SK-N-SH (cell line): ENCODE measurements around the gene HOXD10.
A peak's percentile ranks its signal among the peaks of the same experiment; 100 is the strongest.

Experiments
- CTCF ChIP-seq: fragments of 200-600 bp; sonication (generic); IDR thresholded peaks from 2 replicates; pipeline ENCODE4 v1.6.1; 2017; ENCODE audit warnings: antibody characterized with exemption, mild to moderate bottlenecking, moderate library complexity
- FOXJ3 ChIP-seq: sonication (generic); formaldehyde crosslinking; IDR thresholded peaks from 2 replicates; pipeline ENCODE4 v1.5.1; 2020; ENCODE audit warnings: mild to moderate bottlenecking, missing genetic modification reagents
- FOXM1 ChIP-seq: IDR thresholded peaks from 2 replicates; pipeline ENCODE4 v1.4.0; 2012; ENCODE audit warnings: low read depth, mild to moderate bottlenecking
- POLR2AphosphoS5 ChIP-seq: IDR thresholded peaks from 2 replicates; pipeline ENCODE4 v1.6.1; 2012; ENCODE audit warnings: low read depth, low read length
- RAD21 ChIP-seq: IDR thresholded peaks from 2 replicates; pipeline ENCODE4 v1.6.1; 2012; ENCODE audit warnings: mild to moderate bottlenecking, low read length
- RXRA ChIP-seq: IDR thresholded peaks from 2 replicates; pipeline ENCODE4 v1.4.0; 2012; ENCODE audit warnings: low read depth, mild to moderate bottlenecking, borderline replicate concordance
- TAF1 ChIP-seq: IDR thresholded peaks from 2 replicates; pipeline ENCODE4 v1.6.1; 2012; ENCODE audit warnings: low read depth, mild to moderate bottlenecking, low read length, moderate library complexity, borderline replicate concordance
- TF ChIP-seq, protein P1 (sequence below): IDR thresholded peaks from 2 replicates; pipeline ENCODE4; 2012
- TF ChIP-seq, protein P2 (sequence below): fragments of 150-350 bp; IDR thresholded peaks from 2 replicates; pipeline ENCODE4 v1.6.1; 2017; ENCODE audit warnings: antibody characterized with exemption, low read length, low read depth, borderline replicate concordance

DNA sequence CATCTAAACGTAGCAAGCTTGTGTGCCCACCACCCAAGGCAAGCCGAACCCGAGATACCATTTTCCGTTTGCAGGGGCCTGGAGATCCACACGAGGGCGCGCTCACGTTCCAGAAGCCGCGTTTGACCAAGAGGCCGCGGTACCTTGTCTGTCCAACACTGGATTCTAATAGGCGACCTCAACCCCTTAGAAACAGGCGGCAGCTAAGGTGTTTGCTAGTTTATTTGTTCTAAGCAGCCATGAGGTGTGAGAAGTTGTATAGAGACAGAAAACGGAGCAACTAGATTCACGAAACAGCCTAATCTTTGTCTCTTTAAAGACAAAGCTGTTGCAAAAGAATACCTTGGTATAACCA lies 5.3 kb upstream of the HOXD10 start:
- TF ChIP-seq RXRA (no peak), POLR2AphosphoS5 (no peak), CTCF (peak; percentile 90), FOXJ3 (CRISPR knock-in tag) (no peak), FOXM1 (no peak), TAF1 (no peak), RAD21 (peak; percentile 65)
- TF ChIP-seq, protein P1, sequence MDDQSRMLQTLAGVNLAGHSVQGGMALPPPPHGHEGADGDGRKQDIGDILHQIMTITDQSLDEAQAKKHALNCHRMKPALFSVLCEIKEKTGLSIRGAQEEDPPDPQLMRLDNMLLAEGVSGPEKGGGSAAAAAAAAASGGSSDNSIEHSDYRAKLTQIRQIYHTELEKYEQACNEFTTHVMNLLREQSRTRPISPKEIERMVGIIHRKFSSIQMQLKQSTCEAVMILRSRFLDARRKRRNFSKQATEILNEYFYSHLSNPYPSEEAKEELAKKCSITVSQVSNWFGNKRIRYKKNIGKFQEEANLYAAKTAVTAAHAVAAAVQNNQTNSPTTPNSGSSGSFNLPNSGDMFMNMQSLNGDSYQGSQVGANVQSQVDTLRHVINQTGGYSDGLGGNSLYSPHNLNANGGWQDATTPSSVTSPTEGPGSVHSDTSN: no peak
- TF ChIP-seq, protein P2, sequence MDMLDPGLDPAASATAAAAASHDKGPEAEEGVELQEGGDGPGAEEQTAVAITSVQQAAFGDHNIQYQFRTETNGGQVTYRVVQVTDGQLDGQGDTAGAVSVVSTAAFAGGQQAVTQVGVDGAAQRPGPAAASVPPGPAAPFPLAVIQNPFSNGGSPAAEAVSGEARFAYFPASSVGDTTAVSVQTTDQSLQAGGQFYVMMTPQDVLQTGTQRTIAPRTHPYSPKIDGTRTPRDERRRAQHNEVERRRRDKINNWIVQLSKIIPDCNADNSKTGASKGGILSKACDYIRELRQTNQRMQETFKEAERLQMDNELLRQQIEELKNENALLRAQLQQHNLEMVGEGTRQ: no peak
